HCT116 (cell line): ENCODE measurements around the gene HHAT.

Source experiments
- CBX3 ChIP-seq: IDR thresholded peaks from 2 replicates; pipeline ENCODE4 v1.6.1; 2012; ENCODE audit warnings: low read depth
- POLR2A ChIP-seq: IDR thresholded peaks from 2 replicates; pipeline ENCODE4 v1.7.0; 2011; ENCODE audit warnings: borderline replicate concordance; ENCODE audit not compliant: insufficient read depth, insufficient read length; ENCODE audit errors: extremely low read depth
- TF ChIP-seq, protein P1 (sequence below): IDR thresholded peaks from 2 replicates; pipeline ENCODE4 v1.6.1; 2012
- TF ChIP-seq, protein P2 (sequence below), 3 experiments: fragments of 200-600 bp in 1 of 3; sonication (generic) in 1 of 3; IDR thresholded peaks in 2 of 3; conservative IDR thresholded peaks in 1 of 3; 2 replicates each; pipeline ENCODE4 v1.5.1; 2012 to 2017; ENCODE audit warnings: low read depth in 2 of 3, low read length in 2 of 3, antibody characterized with exemption in 1 of 3, borderline replicate concordance in 1 of 3, control low read depth in 1 of 3, mild to moderate bottlenecking in 1 of 3, mixed read lengths in 1 of 3, mixed run types in 1 of 3, moderate library complexity in 1 of 3; ENCODE audit not compliant: insufficient read depth in 1 of 3

DNA sequence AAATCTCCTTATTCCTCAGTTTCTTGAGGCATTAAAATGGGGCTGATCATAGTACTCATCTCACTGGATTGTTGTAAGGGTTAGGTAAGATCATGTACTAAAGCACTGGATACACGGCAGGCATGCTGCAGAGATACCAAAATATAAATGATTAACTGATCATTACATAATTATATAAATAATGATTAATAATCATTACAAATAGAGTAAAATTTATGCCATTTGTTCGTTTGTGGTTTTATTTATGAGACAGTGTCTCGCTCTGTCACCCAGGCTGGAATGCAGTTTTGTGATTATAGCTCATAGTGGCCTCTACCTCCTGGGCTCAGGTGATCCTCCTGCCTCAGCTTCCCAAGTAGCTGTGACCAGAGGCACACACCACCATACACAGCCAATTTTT is 140.7 kb downstream of the HHAT start:
- TF ChIP-seq POLR2A: no peak
- no peak for TF ChIP-seq CBX3
- TF ChIP-seq, protein P1, sequence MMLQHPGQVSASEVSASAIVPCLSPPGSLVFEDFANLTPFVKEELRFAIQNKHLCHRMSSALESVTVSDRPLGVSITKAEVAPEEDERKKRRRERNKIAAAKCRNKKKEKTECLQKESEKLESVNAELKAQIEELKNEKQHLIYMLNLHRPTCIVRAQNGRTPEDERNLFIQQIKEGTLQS: no peak
- TF ChIP-seq, protein P2, sequence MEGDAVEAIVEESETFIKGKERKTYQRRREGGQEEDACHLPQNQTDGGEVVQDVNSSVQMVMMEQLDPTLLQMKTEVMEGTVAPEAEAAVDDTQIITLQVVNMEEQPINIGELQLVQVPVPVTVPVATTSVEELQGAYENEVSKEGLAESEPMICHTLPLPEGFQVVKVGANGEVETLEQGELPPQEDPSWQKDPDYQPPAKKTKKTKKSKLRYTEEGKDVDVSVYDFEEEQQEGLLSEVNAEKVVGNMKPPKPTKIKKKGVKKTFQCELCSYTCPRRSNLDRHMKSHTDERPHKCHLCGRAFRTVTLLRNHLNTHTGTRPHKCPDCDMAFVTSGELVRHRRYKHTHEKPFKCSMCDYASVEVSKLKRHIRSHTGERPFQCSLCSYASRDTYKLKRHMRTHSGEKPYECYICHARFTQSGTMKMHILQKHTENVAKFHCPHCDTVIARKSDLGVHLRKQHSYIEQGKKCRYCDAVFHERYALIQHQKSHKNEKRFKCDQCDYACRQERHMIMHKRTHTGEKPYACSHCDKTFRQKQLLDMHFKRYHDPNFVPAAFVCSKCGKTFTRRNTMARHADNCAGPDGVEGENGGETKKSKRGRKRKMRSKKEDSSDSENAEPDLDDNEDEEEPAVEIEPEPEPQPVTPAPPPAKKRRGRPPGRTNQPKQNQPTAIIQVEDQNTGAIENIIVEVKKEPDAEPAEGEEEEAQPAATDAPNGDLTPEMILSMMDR (IDR thresholded peaks at IDR 0.05 in 2 of 3, conservative IDR thresholded peaks at IDR 0.05 in 1 of 3; ENCODE audit: borderline replicate concordance in 1 of 3, insufficient read depth in 1 of 3, low read depth in 2 of 3, low read length in 2 of 3): no peak
